ENCODE results near the gene NAV2. TPM values are rescaled to one million over a fixed set of nuclear protein-coding genes. Genes with fewer than 3 reads are reported as not detected.

NAV2 gene
- total RNA-seq, 1 experiment from 2014 or later: 2.1 TPM

DNA sequence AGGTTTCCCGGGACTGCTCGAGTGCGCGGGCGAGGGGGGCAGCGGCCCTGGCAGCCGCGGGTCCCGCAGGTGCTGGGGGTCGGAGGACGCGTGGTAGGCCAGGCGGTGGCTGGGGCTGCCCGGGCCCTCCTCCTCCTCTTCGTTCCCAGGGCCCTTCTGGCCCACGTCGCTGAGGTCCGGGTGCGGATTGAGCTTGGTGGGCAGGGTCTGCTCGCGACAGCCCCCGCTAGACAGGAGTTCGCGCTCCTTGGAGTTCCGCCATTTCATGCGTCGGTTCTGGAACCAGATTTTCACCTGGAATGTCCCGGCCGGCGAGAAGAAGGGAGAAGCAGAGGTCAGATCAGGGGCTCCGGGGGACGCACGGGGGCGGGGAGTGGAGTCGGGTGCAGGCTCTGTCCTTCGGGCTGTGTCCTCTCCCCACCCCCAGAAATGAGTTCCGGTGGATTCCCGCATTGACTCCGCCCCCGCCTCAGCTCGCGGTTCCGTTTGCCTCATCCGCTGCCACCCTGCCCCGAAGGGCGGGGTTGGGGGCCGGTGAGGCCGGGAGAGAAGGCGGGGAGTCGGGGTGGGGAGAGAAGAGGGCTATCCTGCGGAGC is 443.7 kb downstream of the NAV2 start (continued):
- TF ChIP-seq SIN3A (IDR thresholded peaks at IDR 0.05; ENCODE audit: low read depth) (no peak), MAX (IDR thresholded peaks at IDR 0.05) (no peak), ELF1 (IDR thresholded peaks at IDR 0.05; ENCODE audit: borderline replicate concordance, low read depth) (no peak), CEBPB (IDR thresholded peaks at IDR 0.05; ENCODE audit: low read depth) (no peak)

DNA sequence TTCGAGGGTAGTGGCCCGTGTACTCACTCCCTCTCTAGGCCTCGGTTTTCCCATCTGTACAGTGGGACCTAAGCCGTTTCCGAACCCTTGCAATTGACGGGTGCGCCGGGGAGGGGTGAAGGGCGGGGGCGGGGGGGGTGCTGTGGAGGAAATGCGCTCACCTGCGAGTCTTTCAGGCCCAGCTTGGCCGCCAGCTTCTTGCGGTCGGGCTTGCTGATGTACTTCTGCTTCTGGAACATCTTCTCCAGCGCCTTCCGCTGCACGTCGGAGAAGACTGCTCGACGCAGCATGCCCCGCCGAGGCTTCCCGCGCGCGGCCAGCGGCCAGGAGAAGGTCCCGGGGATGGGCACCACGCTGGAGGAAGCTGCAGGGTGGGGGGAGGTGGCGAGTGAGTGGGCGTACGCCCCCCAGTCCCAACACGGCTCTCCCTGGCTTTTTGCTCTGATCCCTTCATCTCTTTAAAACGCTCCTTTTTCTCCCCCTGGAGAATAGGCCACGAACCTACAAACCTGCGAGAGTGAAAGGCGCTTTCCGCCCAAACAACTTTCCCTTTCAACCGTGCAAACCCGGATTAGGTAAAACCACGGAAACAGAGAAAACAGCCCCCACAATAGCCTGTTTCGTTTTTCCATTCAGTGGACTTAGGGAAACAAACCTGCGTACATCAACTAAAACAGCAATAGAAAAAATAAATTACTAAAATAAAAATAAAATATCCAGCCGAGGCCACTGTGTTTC is 444.4 kb downstream of the NAV2 start:
- no peak overlapping the region for H3K4me3 ChIP-seq (replicated peaks in 1 of 2; ENCODE audit: low read depth in 1 of 2, low read length in 2 of 2)
- H3K36me3 ChIP-seq (ENCODE audit: control insufficient read depth in 1 of 2, insufficient read depth in 2 of 2, low read length in 2 of 2): no peaks in the 10 kb centered on the region
- ChIA-PET CTCF (no interaction called here), RAD21 (ENCODE audit: low non-redundant PET in 1 of 2, low total read pairs in 2 of 2, uncharacterized antibody in 2 of 2, unreplicated experiment in 2 of 2) (no interaction called here), POLR2A (no interaction called here)
- no peak overlapping the region for H3K27ac ChIP-seq (ENCODE audit: low read depth, low read length)
- no peaks in the 10 kb centered on the region for H3K79me2 ChIP-seq (ENCODE audit: insufficient read depth, low read length)
- intact Hi-C loops (cut with micrococcal nuclease): no loop called here
- H3K27me3 ChIP-seq (ENCODE audit: insufficient read depth, low read length): 0 out of 2 replicates have a peak, but pooled peaks cover 3% of the 10 kb centered on the region
- no peak overlapping the region for H2AFZ ChIP-seq (ENCODE audit: low read depth, low read length, poor library complexity, severe bottlenecking)
- ATAC-seq (no peak), DNase-seq (ENCODE audit: low read depth, low spot score) (no peak)
- H3K9ac ChIP-seq (ENCODE audit: low read length): no peak overlapping the region
- TF ChIP-seq SIN3A (IDR thresholded peaks at IDR 0.05; ENCODE audit: low read depth) (no peak), SRF (IDR thresholded peaks at IDR 0.05; ENCODE audit: low read depth) (no peak)
- TF ChIP-seq, protein P1, sequence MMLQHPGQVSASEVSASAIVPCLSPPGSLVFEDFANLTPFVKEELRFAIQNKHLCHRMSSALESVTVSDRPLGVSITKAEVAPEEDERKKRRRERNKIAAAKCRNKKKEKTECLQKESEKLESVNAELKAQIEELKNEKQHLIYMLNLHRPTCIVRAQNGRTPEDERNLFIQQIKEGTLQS (IDR thresholded peaks at IDR 0.05): no peak
- H3K4me2 ChIP-seq (ENCODE audit: low read length): no peak overlapping the region
- no peaks in the 10 kb centered on the region for H3K9me2 ChIP-seq (ENCODE audit: insufficient read depth)
- H4K20me1 ChIP-seq (ENCODE audit: insufficient read depth): no peaks in the 10 kb centered on the region
- no TSS peak for BruUV-seq (replicated peaks)
- H3K4me1 ChIP-seq (ENCODE audit: control insufficient read depth in 1 of 2, insufficient read depth in 2 of 2, low read length in 2 of 2): no peaks in the 10 kb centered on the region
- no peaks in the 10 kb centered on the region for H3K9me3 ChIP-seq (ENCODE audit: control insufficient read depth in 1 of 2, insufficient read depth in 1 of 2, low read depth in 1 of 2, low read length in 2 of 2)

- Histone ChIP-seq H3K9me3 (ENCODE audit: control insufficient read depth in 1 of 2, insufficient read depth in 1 of 2, low read depth in 1 of 2, low read length in 2 of 2) (no peaks in the 10 kb centered on the region), H3K79me2 (ENCODE audit: insufficient read depth, low read length) (no peaks in the 10 kb centered on the region), H4K20me1 (ENCODE audit: insufficient read depth) (no peaks in the 10 kb centered on the region), H3K9me2 (ENCODE audit: insufficient read depth) (no peaks in the 10 kb centered on the region), H3K36me3 (ENCODE audit: control insufficient read depth in 1 of 2, insufficient read depth in 2 of 2, low read length in 2 of 2) (no peaks in the 10 kb centered on the region), H3K4me2 (ENCODE audit: low read length) (no peak overlapping the region), H3K9ac (ENCODE audit: low read length) (no peak overlapping the region), H3K4me1 (ENCODE audit: control insufficient read depth in 1 of 2, insufficient read depth in 2 of 2, low read length in 2 of 2) (no peaks in the 10 kb centered on the region), H3K27me3 (ENCODE audit: insufficient read depth, low read length) (0 out of 2 replicates have a peak, but pooled peaks cover 3% of the 10 kb centered on the region), H3K4me3 (replicated peaks in 1 of 2; ENCODE audit: low read depth in 1 of 2, low read length in 2 of 2) (no peak overlapping the region), H2AFZ (ENCODE audit: low read depth, low read length, poor library complexity, severe bottlenecking) (no peak overlapping the region), H3K27ac (ENCODE audit: low read depth, low read length) (no peak overlapping the region)
- RAD21 ChIA-PET (ENCODE audit: low non-redundant PET in 1 of 2, low total read pairs in 2 of 2, uncharacterized antibody in 2 of 2, unreplicated experiment in 2 of 2): no interaction called here
- intact Hi-C loops (cut with micrococcal nuclease): no loop called here
- CTCF ChIA-PET: no interaction called here
- ATAC-seq: no peak
- BruUV-seq (replicated peaks): no TSS peak
- POLR2A ChIA-PET: no interaction called here
- DNase-seq (ENCODE audit: low read depth, low spot score): no peak
- TF ChIP-seq REST (IDR thresholded peaks at IDR 0.05; ENCODE audit: low read depth) (no peak), POLR2AphosphoS5 (IDR thresholded peaks at IDR 0.05; ENCODE audit: low read depth, low read length) (no peak), ZFX (IDR thresholded peaks at IDR 0.05) (no peak), RAD21 (IDR thresholded peaks at IDR 0.05; ENCODE audit: low read depth) (no peak), SRF (IDR thresholded peaks at IDR 0.05; ENCODE audit: low read depth) (no peak), CEBPB (IDR thresholded peaks at IDR 0.05; ENCODE audit: low read depth) (no peak), EZH2 (IDR thresholded peaks at IDR 0.05) (no peak), CBX3 (IDR thresholded peaks at IDR 0.05; ENCODE audit: low read depth) (no peak)
These were observed 445.1 kb downstream of the NAV2 start for GRCh38 chr11:20157728-20158127.

Data from HCT116 (cell line).